Hematopoietic multipotent progenitor cell treated with erythropoietin and hydrocortisone succinate and interleukin-3 and kit ligand, for 17 days (in vitro differentiated cells): ENCODE measurements around the gene CFD.

Source experiments
- DNase-seq: peaks from one replicate; pipeline ENCODE4 v3.0.0-alpha.2; 2015; ENCODE audit warnings: low spot score

CFD gene

DNA sequence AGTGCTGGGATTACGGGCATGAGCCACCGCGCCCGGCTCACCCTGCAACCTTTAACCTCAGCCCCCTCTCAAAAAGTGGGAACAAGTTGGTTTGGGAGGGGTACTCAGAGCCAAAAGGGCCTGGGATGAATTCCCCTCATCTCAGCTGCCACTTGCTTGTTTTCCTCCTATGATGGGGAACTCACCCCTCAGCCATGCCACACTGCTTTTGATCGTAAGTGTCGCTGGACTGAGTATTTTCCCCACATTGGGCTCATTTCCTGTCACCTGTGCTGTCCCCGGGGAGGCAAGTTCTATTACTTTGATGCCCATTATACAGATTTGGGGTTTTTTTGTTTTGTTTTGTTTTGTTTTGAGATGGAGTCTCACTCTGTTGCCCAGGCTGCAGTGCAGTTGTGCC, 47.0 kb downstream of the CFD start:
- peak; percentile 50 for DNase-seq

DNA sequence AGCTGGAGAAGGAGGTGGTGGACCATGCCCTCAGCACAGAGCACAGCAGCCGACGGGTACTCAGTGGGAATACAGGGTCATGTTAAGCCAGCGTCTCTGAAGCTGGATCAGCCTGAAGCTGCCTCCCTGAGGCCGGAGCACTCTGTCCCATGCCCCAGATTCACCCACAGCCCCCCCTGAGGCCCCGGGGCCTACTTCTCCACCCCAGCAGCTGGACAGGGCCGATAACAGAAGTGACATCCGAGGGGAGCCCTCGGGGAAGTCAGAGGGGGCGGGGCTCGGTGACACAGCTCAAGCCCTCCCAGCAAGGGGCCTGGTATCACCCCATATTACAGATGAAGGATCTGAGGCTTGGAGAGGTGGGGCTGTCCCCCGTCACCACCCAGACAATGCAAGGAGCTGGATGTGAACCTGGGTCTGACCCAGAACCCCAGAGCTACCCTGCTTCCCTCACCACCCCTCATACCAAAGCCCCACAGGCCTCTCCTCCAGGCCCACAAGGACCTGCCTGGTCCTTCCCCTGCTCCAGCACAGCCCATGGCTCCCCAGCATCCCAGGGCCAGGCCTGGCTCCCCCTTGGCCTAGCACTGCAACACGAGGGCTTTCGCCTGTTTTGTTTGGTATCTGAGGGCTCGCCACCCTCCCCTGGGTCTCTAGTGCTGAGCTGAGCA, 47.9 kb downstream of the CFD start:
- DNase-seq = peak; percentile 97

DNA sequence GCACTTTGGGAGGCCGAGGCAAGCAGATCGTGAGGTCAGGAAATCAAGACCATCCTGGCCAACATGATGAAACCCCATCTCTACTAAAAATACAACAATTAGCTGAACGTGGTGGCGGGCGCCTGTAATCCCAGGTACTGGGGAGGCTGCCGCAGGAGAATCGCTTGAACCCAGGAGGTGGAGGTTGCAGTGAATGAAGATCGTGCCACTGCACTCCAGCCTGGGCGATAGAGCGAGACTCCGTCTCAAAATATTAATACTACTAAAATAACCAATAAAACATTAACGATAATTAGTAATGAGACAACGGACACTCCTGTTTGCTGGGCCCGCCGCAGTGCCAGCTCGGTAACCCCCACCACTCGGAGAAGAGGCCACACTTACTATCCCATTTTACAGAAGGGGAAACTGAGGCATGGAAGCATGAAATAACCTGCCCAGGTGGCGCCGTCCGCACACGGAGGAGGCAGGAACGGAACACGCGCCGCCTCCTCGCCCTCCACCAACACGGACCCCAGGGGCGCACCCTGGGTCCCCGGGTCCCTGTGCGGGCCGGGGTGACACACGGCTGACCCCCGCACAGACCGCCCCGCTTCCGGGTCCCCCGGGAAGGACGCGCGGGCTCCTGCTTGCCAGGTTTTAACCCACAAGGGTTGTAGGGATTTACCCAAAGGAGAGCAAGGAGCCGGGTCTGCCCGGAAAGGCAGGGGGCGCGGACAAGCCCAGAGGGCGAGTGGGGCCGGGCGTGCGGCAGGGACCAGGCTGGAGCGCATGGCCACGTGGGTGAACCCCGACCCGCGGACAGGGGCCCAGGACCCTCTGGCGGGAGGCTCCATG, 52.0 kb downstream of the CFD start:
- no peak for DNase-seq

DNA sequence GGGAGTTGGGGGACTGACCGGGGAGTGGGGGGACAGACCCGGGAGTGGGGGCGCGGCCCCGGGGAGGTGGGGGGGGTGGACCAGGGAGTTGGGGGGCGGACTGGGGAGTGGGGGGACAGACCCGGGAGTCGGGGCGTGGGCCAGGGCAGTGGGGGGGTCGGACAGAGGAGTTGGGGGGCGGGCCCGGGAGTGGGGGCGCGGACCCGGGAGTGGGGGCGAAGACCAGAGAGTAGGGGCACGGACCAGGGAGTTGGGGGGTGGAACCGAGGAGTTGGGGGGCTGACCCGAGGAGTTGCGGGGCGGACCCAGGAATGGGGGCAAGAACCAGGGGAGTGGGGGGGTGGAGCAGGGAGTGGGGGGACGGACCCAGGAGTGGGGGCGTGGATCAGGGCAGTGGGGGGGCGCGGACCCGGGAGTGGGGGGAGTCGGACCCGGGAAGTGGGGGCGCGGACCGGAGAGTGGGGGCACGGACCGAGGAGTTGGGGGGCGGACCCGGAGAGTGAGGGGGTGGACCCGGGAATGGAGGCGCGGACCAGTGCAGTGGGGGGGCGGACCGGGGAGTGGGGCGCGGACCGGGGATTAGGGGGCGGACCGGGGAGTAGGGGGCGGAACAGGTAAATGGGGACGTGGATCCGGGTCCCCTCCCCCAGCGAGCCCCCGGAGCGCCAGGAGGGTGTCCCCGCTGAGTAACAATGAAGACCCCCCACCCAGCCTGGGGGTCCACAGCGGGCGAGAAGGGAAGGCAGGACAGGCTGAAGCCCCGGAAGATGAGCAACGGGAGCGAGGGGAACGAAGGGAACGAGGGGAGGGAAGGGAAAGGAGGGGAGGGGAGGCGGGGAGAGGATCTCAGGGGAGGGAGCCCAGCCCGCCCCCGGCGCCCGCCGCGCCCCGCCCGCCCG, 53.0 kb downstream of the CFD start:
- DNase-seq = no peak
